PC-3 (cell line): ENCODE measurements around the gene CFAP97D2.

Experiments used
- EZH2 ChIP-seq: fragments of 300-600 bp; sonication (generic); IDR thresholded peaks from one replicate; pipeline ENCODE4 v1.6.1; 2017; ENCODE audit warnings: antibody characterized with exemption, mild to moderate bottlenecking, low read length; ENCODE audit not compliant: unreplicated experiment
- TF ChIP-seq, protein P1 (sequence below): fragments of 300-600 bp; sonication (generic); conservative IDR thresholded peaks from 2 replicates; pipeline ENCODE4 v1.5.1; 2017; ENCODE audit warnings: antibody characterized with exemption, low read depth, mild to moderate bottlenecking, low read length

DNA sequence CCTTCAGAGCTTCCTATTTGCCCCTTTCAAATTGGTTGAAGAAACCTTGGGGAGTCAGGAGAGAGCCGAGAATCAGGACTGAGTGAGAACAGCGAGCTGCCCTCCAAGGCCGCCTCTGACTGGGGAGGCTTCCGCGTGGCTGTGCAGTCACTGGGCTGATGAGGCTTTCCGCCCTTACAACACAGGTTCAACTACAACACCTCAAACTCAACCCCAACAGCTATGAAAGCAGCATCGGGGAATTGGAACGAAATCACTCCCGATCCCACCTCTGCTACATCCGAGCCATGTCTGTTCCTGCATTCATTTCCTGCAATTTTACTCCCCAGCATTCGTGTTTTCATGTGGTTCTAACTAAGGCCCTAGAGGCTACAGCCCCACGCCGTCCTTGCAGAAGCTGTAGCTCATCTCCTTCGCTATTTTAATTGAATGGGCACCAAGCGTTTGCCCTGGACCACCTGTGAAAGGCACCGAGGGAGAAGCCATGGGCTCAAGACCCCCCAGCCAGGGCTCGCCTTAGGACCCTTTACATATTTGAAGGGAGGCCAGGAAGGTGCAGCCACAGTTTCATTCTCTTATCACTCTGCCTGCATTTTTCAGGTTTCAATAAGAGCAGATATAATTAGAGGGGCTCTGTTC is 34.3 kb upstream of the CFAP97D2 start:
- TF ChIP-seq, protein P1, sequence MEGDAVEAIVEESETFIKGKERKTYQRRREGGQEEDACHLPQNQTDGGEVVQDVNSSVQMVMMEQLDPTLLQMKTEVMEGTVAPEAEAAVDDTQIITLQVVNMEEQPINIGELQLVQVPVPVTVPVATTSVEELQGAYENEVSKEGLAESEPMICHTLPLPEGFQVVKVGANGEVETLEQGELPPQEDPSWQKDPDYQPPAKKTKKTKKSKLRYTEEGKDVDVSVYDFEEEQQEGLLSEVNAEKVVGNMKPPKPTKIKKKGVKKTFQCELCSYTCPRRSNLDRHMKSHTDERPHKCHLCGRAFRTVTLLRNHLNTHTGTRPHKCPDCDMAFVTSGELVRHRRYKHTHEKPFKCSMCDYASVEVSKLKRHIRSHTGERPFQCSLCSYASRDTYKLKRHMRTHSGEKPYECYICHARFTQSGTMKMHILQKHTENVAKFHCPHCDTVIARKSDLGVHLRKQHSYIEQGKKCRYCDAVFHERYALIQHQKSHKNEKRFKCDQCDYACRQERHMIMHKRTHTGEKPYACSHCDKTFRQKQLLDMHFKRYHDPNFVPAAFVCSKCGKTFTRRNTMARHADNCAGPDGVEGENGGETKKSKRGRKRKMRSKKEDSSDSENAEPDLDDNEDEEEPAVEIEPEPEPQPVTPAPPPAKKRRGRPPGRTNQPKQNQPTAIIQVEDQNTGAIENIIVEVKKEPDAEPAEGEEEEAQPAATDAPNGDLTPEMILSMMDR, result no peak
- no peak for TF ChIP-seq EZH2
